Gastroesophageal sphincter (tissue), 3 donors: ENCODE measurements around the gene FAM124A.

Experiments used
- CTCF ChIP-seq, 4 experiments: fragments of 200-600 bp in 2 of 4; fragments of 450-650 bp in 2 of 4; sonication (generic) in 1 of 4; IDR thresholded peaks; one replicate each; pipeline ENCODE4 v1.5.1; 2017 to 2019; ENCODE audit warnings: antibody characterized with exemption in 4 of 4, mild to moderate bottlenecking in 2 of 4, moderate library complexity in 2 of 4
- POLR2A ChIP-seq, 2 donors: fragments of 450-650 bp; IDR thresholded peaks; one replicate each; pipeline ENCODE4 v1.6.1; 2017; ENCODE audit warnings: antibody characterized with exemption in 2 of 2, mild to moderate bottlenecking in 2 of 2, moderate library complexity in 1 of 2

GRCh38 chr13:51252954-51253532 lies 30.8 kb downstream of the FAM124A start:
- TF ChIP-seq CTCF (IDR thresholded peaks at IDR 0.05) = no peak
- TF ChIP-seq POLR2A (IDR thresholded peaks at IDR 0.05) = no peak
